Stimulated activated naive CD8-positive, alpha-beta T cell treated with anti-CD3 and anti-CD28 coated beads, Interleukin-15, amount 100 ng/mL, for 72 hours (primary cell): ENCODE measurements around the gene ATP2A2.

Source experiments
- ATAC-seq: fragments of 150-1000 bp; cut with Tn5 transposase; 2 replicates; pipeline ENCODE4 v1.10.0; 2021; ENCODE audit warnings: mild to moderate bottlenecking, moderate library complexity
- DNase-seq, 2 donors: peaks; one replicate each; pipeline ENCODE4 v3.0.0; 2021 to 2022
- H3K27ac Mint-ChIP-seq, 2 donors: one replicate each; pipeline ENCODE4 v1.8.0; 2022; ENCODE audit warnings: mild to moderate bottlenecking in 2 of 2, mixed read lengths in 2 of 2, moderate library complexity in 2 of 2
- H3K27me3 Mint-ChIP-seq: one replicate; pipeline ENCODE4 v1.8.0; 2022; ENCODE audit warnings: mixed read lengths
- H3K4me1 Mint-ChIP-seq: one replicate; pipeline ENCODE4 v1.8.0; 2022; ENCODE audit warnings: mild to moderate bottlenecking, mixed read lengths
- H3K4me3 Mint-ChIP-seq, 2 donors: one replicate each; pipeline ENCODE4 v1.8.0; 2022; ENCODE audit warnings: mild to moderate bottlenecking in 2 of 2, mixed read lengths in 2 of 2, moderate library complexity in 1 of 2
- H3K9me3 Mint-ChIP-seq, 2 donors: one replicate each; pipeline ENCODE4 v1.8.0; 2022; ENCODE audit warnings: mixed read lengths in 2 of 2

ATP2A2 gene

DNA sequence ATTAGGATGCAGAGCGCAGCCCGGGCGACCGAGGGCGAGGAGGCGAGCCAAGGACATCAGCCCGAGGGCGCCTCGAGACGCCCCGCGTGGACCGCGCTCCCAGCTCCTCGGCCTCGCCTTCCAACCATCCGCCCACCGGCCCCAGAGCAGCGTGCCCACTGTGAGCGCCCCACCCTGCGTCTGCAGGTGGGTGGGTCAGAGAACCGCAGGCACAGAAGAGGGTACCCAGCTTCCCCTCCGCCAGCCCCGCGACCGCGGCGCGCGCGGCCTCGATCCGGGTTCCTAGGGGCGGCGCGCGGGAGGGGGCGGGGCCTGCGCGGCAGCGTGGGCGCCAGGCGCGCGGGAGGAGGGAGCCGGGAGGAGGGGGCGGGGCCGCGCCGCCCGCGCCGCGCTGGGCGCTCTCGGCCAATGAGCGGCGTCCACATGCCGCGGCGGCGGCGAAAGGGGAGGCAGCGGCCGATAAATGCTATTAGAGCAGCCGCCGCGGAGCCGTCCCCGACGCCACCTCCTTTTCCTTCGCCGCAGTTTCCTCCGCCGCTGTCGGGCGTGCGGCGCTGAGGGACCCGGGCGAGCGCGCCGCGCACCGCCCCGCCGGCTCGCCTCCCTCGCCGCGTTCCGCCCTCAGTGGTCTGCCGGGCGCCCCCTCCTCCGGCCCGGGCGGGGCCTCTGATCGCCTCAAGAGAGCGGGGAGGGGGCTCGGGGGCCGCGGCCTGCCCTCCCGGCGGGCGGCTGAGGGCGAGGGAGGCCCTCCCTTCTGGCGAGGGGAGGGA, at the start of gene ATP2A2:
Gene ATP2A2 (plus strand): TSS at position 469 of the 770 bp plus-strand sequence. CDS start 543 bp downstream, outside the sequence.
- H3K27me3 Mint-ChIP-seq: peaks cover 8% of the 10 kb centered on the region
- H3K9me3 Mint-ChIP-seq: no peaks in the 10 kb centered on the region
- peaks cover 41% of the 10 kb centered on the region for H3K4me1 Mint-ChIP-seq
- H3K4me3 Mint-ChIP-seq: peak within 1 kb of the TSS; percentile 89 to 94
- ATAC-seq: peak; percentile 87
- peak; percentile 90 to 93 for DNase-seq
- H3K27ac Mint-ChIP-seq: peak within 1 kb of the TSS; percentile 94 to 97

DNA sequence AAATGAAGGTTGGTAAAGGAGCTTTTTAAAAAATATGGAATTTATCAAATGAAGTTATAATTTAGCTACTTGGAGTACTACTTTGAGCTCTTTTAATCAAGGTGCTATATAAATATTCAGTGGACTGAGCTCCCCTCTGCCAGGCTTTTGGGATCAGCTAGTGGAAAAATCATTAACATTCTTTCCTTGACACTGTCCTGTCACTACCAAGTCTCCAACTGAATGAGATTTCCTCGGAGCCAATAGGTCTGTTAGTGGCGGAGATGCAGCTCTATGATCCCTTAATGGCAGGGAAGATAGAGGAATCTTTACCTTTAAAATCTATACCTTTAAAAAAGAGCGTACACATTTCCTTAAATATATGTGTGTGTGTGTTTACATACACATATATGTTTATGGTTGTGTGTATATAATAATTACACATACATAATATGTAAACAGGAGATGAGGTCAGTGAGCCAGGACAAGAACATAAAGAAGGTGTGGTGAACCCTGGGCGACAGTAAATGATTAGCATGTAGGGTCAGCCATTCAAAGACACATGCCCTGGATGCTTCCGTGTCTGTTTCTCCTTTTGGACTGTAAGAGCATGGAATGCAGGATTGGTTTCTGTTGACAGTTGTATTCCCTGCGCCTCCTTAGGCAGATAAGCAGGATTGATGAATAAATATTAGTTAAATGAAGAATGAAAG, 47.7 kb upstream of the ATP2A2 start:
- DNase-seq: no peak
- no peaks in the 10 kb centered on the region for H3K4me1 Mint-ChIP-seq
- no peak overlapping the region for H3K27ac Mint-ChIP-seq
- H3K4me3 Mint-ChIP-seq: no peak overlapping the region
- ATAC-seq: no peak
- no peaks in the 10 kb centered on the region for H3K27me3 Mint-ChIP-seq
- H3K9me3 Mint-ChIP-seq: no peaks in the 10 kb centered on the region

DNA sequence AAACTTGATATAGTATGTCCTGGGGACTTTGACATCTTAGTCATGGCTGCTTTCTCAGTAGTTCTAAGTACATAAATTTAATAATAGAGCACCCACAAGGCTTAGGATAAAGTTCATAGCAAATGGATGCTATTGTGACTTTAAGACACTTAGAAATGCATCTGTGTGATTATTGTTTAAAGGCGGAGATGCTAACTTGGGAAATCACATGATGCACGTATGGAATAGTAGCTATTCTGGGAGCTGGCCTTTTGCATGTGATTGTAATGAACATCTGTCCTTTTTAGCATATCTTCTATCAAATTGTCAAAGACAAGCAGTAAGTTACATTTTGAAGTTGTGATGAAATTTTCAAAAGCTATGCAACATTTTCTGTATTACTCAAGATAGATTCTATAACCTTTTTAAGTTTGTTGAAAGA, 46.7 kb upstream of the ATP2A2 start:
- no peaks in the 10 kb centered on the region for H3K9me3 Mint-ChIP-seq
- DNase-seq (no peak), ATAC-seq (no peak)
- no peaks in the 10 kb centered on the region for H3K27me3 Mint-ChIP-seq
- H3K27ac Mint-ChIP-seq: no peak overlapping the region
- H3K4me3 Mint-ChIP-seq: no peak overlapping the region
- no peaks in the 10 kb centered on the region for H3K4me1 Mint-ChIP-seq

DNA sequence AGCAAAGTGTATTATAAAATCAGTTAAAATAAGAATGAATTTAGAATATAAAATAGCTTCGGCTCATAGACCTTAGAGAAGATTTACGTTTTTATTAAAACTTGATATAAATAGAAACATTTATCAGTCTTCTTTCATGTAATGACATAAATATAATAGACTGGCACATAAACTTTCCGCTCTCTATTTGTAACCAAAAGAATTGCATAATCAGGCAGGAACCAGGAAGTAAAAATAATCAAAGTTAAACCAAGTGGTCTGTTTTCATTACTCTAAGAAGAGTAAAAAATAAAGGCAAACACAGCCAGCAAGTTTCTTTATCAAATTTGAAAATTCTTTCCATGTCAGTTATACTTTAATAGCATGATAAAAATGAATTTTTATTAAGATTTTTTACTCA, 46.3 kb upstream of the ATP2A2 start:
- H3K9me3 Mint-ChIP-seq: no peaks in the 10 kb centered on the region
- H3K27ac Mint-ChIP-seq: no peak overlapping the region
- H3K4me3 Mint-ChIP-seq: no peak overlapping the region
- no peaks in the 10 kb centered on the region for H3K27me3 Mint-ChIP-seq
- DNase-seq: no peak
- H3K4me1 Mint-ChIP-seq: no peaks in the 10 kb centered on the region
- no peak for ATAC-seq

DNA sequence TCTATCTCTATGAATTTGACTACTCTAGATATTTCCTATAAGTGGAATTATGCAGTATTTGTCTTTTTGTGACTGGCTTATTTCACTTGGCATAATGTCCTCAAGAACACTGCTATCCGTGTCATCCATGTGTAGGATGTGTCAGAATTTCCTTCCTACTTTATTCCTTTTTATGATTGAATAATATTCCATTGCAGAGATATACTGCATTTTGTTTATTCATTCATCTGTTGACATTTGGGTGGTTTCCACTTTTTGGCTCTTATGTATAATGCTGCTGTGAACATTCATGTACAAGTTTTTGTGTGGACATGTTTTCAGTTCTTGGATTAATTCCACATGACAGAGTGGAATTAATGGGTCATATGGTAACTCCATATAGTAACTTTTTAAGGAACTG, 45.7 kb upstream of the ATP2A2 start:
- ATAC-seq (no peak), DNase-seq (no peak)
- Mint-ChIP-seq H3K4me3 (no peak overlapping the region), H3K9me3 (no peaks in the 10 kb centered on the region), H3K4me1 (no peaks in the 10 kb centered on the region), H3K27ac (no peak overlapping the region), H3K27me3 (no peaks in the 10 kb centered on the region)

DNA sequence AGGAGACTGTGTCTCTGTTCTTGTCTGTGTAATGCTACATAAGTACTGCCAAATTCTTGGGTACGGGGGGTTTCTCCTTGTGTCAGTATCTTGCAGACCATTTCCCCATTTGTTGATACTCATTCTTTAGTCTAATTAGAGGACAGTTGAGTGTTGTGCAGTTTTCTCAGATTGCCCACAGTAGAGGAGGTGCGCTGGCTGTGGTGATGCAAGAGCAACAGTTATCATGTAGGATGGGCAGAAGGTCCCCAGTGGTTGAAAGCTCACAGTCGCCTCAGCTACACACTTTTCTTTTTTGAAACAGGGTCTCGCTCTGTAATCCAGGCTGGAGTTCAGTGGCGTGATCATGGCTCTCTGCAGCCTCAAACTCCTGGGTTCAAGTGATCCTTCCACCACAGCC, 37.8 kb upstream of the ATP2A2 start:
- Mint-ChIP-seq H3K4me3 (no peak overlapping the region), H3K27ac (no peak overlapping the region), H3K9me3 (no peaks in the 10 kb centered on the region), H3K27me3 (no peaks in the 10 kb centered on the region), H3K4me1 (no peaks in the 10 kb centered on the region)
- DNase-seq: no peak
- ATAC-seq: no peak

DNA sequence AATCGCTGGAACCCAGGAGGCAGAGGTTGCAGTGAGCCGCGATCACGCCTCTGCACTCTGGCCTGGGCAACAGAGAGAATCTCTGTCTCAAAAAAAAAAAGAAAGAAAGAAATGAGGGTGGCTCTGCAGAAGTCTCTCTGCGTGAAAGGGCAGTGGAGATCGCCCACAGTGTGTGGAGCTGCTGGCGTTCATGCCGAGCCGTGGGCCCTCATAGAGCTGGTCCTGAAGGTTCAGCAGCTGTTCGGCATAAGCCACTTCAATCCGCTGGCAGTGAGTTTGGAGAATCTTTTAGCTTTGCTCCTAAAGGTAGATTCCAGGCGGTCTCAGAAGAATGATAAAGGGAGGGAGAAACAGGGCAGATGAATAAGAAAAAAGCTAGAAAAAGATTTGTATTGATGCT, 36.7 kb upstream of the ATP2A2 start:
- ATAC-seq: no peak
- no peak for DNase-seq
- Mint-ChIP-seq H3K27ac (no peak overlapping the region), H3K9me3 (no peaks in the 10 kb centered on the region), H3K27me3 (no peaks in the 10 kb centered on the region), H3K4me3 (no peak overlapping the region), H3K4me1 (no peaks in the 10 kb centered on the region)

DNA sequence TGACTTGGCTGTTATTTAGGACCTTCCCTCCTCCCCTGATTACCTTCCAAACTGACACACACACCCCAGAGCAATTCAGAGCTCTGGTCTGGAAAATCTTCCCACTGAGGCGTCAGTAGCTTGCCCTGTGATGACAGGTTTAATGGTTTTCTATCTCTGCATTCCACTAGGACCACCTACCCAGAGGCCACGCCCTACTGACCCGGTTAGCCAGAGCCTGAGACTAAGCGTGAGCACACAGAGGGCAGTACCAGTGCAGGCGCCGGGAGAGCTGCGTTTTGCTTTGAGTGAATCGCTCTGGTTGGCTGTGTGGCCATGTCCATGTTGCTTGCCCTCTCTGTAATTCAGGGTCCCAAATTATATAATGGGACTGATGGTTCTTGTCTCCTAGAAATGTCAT, 36.2 kb upstream of the ATP2A2 start:
- Mint-ChIP-seq H3K9me3 (no peaks in the 10 kb centered on the region), H3K27ac (peak overlapping the region in 1 of 2 donors; percentile 80), H3K27me3 (no peaks in the 10 kb centered on the region), H3K4me1 (no peaks in the 10 kb centered on the region), H3K4me3 (no peak overlapping the region)
- no peak for ATAC-seq
- DNase-seq: no peak

DNA sequence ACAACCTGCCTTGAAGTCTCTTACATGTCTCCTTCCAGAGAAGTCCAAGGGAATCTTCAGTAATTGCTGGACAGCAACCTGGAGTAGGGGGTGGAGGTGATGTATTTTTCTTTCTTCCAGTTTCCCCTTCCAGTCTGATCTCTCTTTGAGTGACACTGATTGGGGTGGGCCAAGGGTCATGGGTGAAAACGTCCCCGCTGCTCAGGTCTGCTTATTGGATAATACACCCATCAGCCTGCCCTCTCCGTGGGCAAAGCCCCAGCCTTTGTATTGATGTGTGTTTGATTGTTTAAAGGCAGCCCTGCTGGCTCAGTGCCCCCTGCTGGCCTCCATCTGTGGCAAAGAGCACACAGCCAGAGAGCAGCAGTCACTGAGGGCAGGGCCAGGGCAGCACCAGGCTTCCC, 35.7 kb upstream of the ATP2A2 start:
- H3K9me3 Mint-ChIP-seq: no peaks in the 10 kb centered on the region
- DNase-seq: peak; percentile 14 to 46
- ATAC-seq: peak; percentile 74

DNA sequence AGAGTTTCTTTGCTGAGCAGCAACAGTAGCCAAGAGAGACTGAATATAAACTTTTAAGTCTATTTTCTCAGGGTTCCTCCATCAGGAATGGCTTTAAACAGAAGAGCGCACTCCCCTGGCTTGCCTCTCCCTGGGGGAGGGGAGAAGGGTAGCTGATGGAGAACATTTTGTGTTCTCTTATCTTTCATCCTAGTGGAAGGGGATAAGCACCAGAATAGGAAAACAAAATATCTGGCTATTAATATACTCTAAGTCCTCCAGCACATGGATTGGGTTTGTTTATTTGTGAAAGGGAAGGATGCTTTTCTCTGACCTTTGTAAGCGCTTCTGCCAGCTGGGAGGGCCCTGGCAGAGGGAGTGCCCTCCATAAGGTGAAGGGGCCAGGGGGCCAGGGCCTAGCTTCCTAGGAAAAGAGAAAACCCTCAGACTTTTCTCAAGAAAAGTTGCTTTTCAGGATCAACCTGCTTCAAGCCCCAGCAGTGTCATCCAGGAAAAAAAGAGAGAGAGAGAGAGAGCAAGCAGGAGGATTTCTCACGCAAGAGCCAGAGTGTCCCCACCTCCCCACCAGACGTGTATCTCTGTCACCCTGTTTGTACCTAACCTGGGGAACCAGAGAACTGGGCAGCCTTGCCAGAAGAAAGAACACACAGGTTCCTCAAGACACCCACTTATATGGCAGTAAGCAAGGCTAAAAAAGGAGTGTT, 34.3 kb upstream of the ATP2A2 start:
- no peaks in the 10 kb centered on the region for H3K4me1 Mint-ChIP-seq
- H3K27me3 Mint-ChIP-seq: no peaks in the 10 kb centered on the region
- H3K4me3 Mint-ChIP-seq: no peak overlapping the region

More for the DNA sequence above, 35.7 kb upstream of the ATP2A2 start:
- Mint-ChIP-seq H3K27me3 (no peaks in the 10 kb centered on the region), H3K4me1 (no peaks in the 10 kb centered on the region), H3K4me3 (no peak overlapping the region), H3K27ac (peak overlapping the region in 1 of 2 donors; percentile 37)

DNA sequence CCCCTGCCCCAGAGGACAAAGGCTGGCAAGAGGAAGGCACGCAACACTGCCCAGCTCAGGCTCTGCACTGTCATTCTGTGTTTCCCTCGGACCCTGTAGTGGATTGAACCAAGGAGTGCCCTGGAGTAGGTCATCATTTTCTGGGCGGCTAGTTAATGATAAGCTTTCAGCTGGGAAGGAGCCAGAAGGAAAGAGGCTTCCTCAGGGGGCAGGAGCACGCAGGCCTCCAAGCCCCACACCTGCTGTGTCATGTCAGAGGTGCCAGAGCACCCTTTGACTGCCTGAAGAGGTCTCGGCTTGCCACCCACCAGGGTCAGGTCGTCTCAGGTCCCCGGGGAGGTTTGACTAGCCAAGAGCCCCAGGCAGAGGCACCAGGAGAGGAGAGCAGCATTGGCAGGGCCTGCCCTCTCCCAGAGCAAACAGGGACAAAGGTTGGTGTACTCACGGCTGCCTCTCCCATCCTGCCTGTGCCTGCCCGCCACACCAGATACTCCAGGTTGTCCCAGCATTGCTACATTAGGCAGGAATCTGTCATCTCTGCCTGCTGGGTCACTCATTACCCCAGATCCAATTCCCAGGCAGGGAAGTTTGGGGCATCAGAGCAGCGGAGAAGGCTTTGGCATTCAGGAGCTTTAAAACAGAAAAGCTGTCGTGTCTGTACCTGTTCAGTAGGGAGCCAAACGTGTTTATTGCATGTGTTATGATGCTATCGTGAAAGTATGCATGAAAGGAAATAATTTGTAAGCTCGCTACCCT, 33.5 kb upstream of the ATP2A2 start:
- ATAC-seq (no peak), DNase-seq (no peak)
- no peaks in the 10 kb centered on the region for H3K9me3 Mint-ChIP-seq
- H3K27ac Mint-ChIP-seq: no peak overlapping the region
- no peaks in the 10 kb centered on the region for H3K27me3 Mint-ChIP-seq
- no peaks in the 10 kb centered on the region for H3K4me1 Mint-ChIP-seq
- H3K4me3 Mint-ChIP-seq: no peak overlapping the region

More for the DNA sequence above, 34.3 kb upstream of the ATP2A2 start:
- H3K9me3 Mint-ChIP-seq: no peaks in the 10 kb centered on the region
- ATAC-seq: no peak
- no peak overlapping the region for H3K27ac Mint-ChIP-seq
- no peak for DNase-seq

DNA sequence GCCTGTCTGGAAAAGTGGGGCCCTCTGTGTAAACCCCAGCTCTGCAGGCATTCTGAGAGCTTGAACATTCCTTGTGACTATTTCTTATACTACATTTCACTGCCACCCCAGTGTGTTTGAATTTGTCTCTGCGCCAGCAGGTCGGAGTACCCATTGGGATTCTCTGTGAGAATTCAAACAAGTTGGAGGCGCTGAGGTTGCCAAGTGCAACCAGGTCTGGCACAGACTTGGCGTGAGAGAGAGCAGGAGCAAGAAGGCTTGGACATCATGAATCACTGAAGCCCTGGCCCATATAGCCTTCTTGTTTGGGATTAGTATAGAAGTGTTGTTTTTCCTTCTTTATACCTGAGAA, 33.0 kb upstream of the ATP2A2 start:
- ATAC-seq (no peak), DNase-seq (no peak)
- H3K9me3 Mint-ChIP-seq: no peaks in the 10 kb centered on the region
- H3K4me3 Mint-ChIP-seq: no peak overlapping the region
- H3K27me3 Mint-ChIP-seq: no peaks in the 10 kb centered on the region
- no peak overlapping the region for H3K27ac Mint-ChIP-seq
- no peaks in the 10 kb centered on the region for H3K4me1 Mint-ChIP-seq

DNA sequence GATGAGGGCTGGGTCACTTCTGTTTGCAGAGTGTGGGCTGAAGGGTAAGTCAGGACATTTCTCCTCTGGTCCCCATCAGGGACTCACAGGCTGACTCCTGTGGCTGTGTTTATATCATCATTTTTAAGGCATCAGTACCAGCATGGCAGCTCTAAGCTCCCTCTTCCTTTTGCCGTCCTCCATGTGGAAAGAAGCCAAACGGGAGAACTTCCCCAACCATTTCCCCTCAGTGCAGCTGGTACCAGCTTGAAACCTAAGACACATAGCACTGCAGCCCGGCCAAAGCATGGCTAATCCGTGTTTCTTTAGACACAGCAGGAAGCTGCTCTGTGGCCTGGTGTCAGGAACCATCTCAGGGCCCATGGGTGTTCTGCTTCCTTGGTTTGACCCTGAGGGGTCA, 31.9 kb upstream of the ATP2A2 start:
- no peak for ATAC-seq
- no peaks in the 10 kb centered on the region for H3K9me3 Mint-ChIP-seq
- H3K4me3 Mint-ChIP-seq: no peak overlapping the region
- H3K27me3 Mint-ChIP-seq: no peaks in the 10 kb centered on the region
- no peak for DNase-seq
- peak overlapping the region in 1 of 2 donors; percentile 35 for H3K27ac Mint-ChIP-seq
- H3K4me1 Mint-ChIP-seq: no peaks in the 10 kb centered on the region

DNA sequence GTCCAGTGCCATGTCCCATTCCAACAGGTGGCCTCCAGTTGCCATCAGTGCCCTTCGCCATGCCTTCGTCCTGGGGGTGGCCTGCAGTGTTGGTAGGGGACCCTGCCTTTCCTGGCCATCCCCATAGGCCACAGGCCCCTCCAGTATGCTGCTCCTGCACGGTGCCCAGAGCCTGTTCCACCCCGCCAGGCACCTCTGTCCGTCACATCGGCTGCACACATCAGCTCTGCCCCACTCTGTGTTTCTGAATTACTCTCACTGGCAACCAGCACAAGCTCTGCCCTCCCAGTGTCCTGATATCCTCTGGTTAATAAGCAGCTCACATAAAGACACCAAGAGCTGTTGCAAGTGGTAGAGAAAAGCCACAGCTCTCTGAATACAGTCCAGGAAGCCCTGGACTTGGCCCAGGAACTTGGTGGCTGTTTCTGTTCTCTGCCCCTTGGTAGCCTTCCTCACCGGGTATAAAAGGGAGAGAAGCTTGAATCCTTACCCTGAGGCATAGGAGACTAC, 31.3 kb upstream of the ATP2A2 start:
- no peak for ATAC-seq
- H3K27me3 Mint-ChIP-seq: no peaks in the 10 kb centered on the region
- H3K4me1 Mint-ChIP-seq: no peaks in the 10 kb centered on the region
- no peak overlapping the region for H3K4me3 Mint-ChIP-seq
- no peak overlapping the region for H3K27ac Mint-ChIP-seq
- H3K9me3 Mint-ChIP-seq: no peaks in the 10 kb centered on the region
- no peak for DNase-seq

DNA sequence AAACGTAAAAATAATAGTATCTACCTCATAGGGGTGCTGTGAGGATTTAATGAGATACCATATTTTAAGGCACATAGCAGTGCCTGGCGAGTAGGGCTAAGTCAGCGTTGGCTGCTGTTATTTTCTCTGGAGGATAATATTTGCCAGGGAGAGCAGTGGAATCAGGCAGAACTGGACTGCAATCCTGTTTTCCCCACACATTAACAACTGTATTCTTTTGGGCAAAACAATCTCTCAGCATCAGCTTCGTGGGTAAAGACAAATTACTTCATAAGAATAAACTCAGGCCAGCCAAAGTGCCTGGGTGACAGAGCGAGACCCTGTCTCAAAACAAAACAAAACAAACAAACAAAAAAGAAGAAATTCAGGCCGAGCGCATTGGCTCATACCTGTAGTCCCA, 29.7 kb upstream of the ATP2A2 start:
- Mint-ChIP-seq H3K27me3 (no peaks in the 10 kb centered on the region), H3K27ac (no peak overlapping the region), H3K4me1 (no peaks in the 10 kb centered on the region), H3K9me3 (no peaks in the 10 kb centered on the region), H3K4me3 (no peak overlapping the region)
- no peak for DNase-seq
- no peak for ATAC-seq
